NCI-H510A (cell line): ENCODE results near the gene MAP2K4.

Experiments
- DNase-seq: peaks from one replicate; lab custom pipeline; 2025; lab: John Stamatoyannopoulos, UW

The MAP2K4 gene

DNA sequence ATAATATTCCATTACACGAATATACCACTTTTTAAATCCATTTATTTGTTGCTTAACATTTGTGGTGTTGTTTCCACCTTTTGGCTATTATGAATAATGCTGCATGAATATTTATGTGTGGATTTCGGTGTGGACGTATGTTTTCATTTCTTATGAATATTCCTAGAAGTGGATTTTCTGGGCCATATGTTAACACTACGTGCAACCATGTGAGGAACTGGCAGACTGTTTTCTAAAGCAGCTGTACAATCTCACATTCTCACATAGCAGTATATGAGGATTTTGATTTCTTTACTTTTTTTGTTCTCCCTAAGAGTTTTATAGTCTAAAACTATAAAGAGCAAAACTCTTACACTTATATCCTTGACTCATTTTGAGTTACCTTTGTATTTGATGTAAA is 143.4 kb downstream of the MAP2K4 start:
- no peak for DNase-seq

GRCh38 chr17:12178644-12179330 is 158.1 kb downstream of the MAP2K4 start:
- no peak for DNase-seq

DNA sequence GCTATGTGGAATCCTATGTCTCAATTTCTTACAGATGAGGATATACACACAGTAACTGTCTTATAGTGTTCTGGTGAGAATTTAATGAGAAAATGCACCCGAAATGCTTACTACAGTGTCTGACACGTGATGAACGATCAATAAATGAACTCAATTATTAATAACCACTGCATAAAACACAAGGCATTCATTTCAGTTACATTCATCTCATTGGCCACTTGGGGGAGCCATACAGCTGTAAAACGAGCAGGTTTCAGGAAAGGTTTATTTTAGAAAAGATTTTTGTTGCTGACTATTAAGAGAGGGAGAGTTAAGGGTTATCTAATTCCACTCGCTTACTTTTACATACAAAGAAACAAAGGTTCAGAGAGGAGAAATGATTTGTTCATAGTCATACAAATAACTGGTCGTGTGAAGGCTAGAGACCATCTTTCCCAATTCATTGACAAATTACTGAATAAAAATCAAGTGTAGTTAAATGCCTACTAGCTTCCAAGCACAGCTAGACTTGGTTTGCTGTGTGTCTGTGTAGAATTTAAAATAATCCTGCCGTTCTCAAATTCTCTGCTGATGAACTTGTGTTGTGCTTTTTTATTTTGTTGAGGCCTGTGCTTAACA is 160.1 kb downstream of the MAP2K4 start:
- no peak for DNase-seq

DNA sequence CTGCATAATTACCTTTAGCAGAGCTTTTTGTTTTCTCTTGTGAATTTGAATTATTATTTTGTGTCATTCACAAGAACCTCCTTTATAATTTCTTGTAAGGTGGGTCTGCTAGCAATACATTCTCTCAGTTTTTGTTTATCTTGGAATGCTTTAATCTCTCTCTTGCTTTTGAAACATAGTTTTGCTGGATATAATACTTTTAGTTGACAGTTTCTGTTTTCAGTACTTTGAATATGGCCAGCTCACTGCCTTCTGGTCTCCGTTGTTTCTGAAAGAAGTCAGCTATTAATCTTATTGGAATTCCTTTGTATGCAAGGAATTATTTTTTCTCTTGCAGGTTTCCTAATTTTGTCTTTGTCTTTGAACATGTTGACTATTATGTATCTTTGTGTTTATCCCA is 167.0 kb downstream of the MAP2K4 start:
- DNase-seq, result no peak

DNA sequence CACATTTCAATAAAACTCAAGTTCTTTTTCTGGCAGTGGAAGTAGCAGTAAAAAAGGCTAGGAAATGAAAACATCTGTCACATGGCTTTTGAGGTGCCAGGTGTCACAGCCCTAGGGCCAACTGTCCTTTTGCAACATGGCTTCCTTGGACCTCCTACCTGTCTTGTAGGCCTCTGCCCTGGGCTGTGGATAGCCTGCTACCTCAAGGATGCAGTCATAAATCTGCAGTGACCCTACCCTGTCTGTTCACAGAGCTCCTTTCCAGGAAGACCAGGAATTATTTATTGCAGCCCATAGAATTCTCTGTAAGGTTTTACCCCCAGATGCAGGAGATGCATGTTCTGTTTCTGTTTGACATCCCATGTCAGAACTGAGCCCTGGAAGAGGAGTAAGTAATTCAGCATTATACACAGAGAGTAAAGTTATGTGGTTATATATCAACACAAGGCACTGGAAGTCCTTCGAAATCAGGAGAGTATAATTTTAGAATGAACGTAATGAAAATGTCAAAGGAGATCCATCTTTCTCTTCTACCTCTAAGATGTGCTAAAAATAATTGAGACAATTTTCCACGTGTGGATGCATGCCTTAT is 172.6 kb downstream of the MAP2K4 start:
- no peak for DNase-seq
